GM10847 (cell line): ENCODE results near the gene CGN.
A peak's percentile ranks its signal among the peaks of the same experiment; 100 is the strongest.

Source experiments
- POLR2A ChIP-seq: IDR thresholded peaks from 2 replicates; pipeline ENCODE4 v1.6.1; 2011; ENCODE audit not compliant: insufficient read length; ENCODE audit errors: extremely low read depth

CGN gene

GRCh38 chr1:151533870-151534269 lies 22.7 kb downstream of the CGN start:
- TF ChIP-seq POLR2A = no peak

GRCh38 chr1:151534662-151535278 lies 23.6 kb downstream of the CGN start:
- TF ChIP-seq POLR2A = no peak

GRCh38 chr1:151535326-151536271 lies 24.4 kb downstream of the CGN start:
- TF ChIP-seq POLR2A = no peak

GRCh38 chr1:151536499-151536898 lies 25.3 kb downstream of the CGN start:
- no peak for TF ChIP-seq POLR2A

DNA sequence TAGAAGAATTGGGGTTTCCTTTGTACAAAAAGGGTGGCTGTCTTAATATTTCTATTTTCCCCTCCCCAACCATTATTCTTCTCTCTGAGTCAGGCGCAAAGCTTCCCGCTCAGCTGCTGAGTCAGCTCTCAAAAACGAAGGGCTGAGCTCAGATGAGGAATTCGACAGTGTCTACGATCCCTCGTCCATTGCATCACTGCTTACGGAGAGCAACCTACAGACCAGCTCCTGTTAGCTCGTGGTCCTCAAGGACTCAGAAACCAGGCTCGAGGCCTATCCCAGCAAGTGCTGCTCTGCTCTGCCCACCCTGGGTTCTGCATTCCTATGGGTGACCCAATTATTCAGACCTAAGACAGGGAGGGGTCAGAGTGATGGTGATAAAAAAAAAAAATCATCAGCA lies 25.9 kb downstream of the CGN start:
- TF ChIP-seq POLR2A = no peak

DNA sequence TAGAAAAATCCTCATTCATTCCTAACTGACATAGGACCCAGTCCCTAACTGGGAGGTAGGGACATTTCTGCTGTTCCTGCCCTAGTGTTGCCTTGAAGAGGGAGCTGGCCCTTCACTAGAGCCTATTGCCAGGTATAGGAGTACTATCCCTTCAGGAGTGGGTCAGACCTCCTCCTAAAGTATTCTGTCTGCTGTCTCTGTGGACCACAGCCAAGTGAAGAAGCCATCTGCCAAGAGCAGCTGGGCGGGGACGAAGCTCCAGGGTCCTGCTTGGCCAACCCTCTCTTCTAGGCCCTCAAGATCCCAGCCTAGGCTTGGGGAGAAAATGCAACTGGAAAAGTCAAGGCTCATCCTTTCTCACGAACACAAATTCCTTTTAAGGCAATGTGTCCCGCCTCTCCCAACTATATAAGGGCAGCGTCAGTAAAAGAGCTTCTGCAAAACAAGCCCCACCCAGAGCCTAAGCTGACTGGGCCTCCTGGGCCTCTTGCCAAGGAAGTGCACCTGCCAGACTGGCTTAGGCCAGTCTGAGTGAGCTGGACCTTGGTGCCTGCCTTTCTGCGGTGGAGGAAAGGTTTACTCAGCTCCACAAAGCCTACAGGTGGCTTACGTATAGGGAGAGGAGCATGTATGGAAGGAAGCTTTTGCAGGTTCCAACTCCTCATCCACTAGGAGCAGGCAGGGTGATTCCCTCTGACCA lies 28.3 kb downstream of the CGN start:
- no peak for TF ChIP-seq POLR2A

GRCh38 chr1:151540021-151540981 lies 29.1 kb downstream of the CGN start, which contains the start of gene TUFT1:
Gene TUFT1, plus strand, starts transcription at chr1:151540309. Its CDS starts 58 bp downstream, at chr1:151540367.
- TF ChIP-seq POLR2A = peak; percentile 63

DNA sequence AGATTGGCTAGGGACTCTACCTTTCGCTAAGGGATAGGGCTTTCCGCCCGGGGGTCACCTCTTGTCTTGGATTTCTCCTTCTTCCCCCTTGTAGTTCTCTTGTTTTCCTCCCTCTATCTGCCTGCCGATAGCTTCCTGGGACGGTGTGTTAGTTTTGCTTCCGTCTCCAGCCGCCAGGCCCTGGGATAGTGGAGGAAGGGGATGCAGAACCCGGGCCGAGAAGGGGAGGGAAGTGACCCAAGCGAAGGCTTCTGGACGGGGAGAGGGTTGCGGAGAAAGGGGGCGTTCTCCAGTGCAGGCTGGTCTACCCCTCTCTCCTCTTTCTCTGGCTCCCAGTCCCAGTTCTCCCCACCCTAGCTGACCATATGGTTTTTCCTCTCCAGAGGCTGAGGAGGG lies 29.8 kb downstream of the CGN start:
- no peak for TF ChIP-seq POLR2A

DNA sequence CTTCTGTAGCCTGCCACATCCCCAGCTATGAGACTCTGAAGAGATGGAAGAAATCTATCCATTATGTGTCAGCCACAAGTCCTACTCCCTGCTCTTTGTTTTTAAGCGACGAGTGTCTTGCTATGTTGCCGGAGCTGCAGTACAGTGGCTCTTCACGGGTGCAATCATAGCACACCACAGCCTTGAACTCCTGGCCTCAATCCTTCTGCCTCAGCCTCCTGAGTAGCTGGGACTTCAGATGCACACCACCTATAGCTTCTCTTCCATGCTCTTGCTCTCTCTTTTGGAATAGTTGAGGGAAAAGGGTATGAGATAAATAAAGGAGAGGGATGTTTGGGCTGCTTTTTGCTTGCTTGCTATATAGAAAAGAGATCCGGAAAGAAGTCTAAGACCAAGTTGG lies 30.6 kb downstream of the CGN start:
- TF ChIP-seq POLR2A = no peak

GRCh38 chr1:151542710-151543129 lies 31.5 kb downstream of the CGN start:
- TF ChIP-seq POLR2A = no peak

GRCh38 chr1:151545542-151545941 lies 34.4 kb downstream of the CGN start:
- no peak for TF ChIP-seq POLR2A

- no peak for TF ChIP-seq POLR2A
Observed at GRCh38 chr1:151546011-151546925, 35.1 kb downstream of the CGN start.

- no peak for TF ChIP-seq POLR2A
Observed at GRCh38 chr1:151547119-151547899, 36.1 kb downstream of the CGN start.

- no peak for TF ChIP-seq POLR2A
Observed at GRCh38 chr1:151547900-151548230, 36.7 kb downstream of the CGN start.
